SHP77 (cell line): ENCODE data around the gene PPM1M.
"Not testable (repeated sequence)": the region's sequence is repeated elsewhere in the genome, so short reads cannot be mapped to it uniquely, and the experiment has no call there.

ENCODE experiments used
- DNase-seq, 2 experiments: peaks; one replicate each; lab custom pipeline; 2025; lab: John Stamatoyannopoulos, UW

PPM1M gene

GRCh38 chr3:52247409-52248164 is 2.0 kb downstream of the PPM1M start:
- DNase-seq = no peak

GRCh38 chr3:52248165-52248541 is 2.6 kb downstream of the PPM1M start:
- no peak for DNase-seq

- no peak for DNase-seq
These were observed 3.4 kb downstream of the PPM1M start for GRCh38 chr3:52248816-52249547.

GRCh38 chr3:52249683-52250082 is 4.1 kb downstream of the PPM1M start:
- no peak for DNase-seq

GRCh38 chr3:52250122-52250521 is 4.6 kb downstream of the PPM1M start:
- DNase-seq = no peak

GRCh38 chr3:52253314-52254304 is 8.1 kb downstream of the PPM1M start:
- DNase-seq = no peak

GRCh38 chr3:52254608-52255007 is 9.0 kb downstream of the PPM1M start:
- DNase-seq = no peak

- DNase-seq = no peak
These were observed 10.6 kb downstream of the PPM1M start for GRCh38 chr3:52256159-52256558.

GRCh38 chr3:52256622-52257021 is 11.1 kb downstream of the PPM1M start:
- no peak for DNase-seq

GRCh38 chr3:52257911-52258310 is 12.4 kb downstream of the PPM1M start:
- DNase-seq = no peak

GRCh38 chr3:52259035-52259434 is 13.5 kb downstream of the PPM1M start:
- no peak for DNase-seq

- no peak for DNase-seq
These were observed 13.9 kb downstream of the PPM1M start for GRCh38 chr3:52259448-52259847.

GRCh38 chr3:52262447-52262846 is 16.9 kb downstream of the PPM1M start:
- no peak for DNase-seq

GRCh38 chr3:52265387-52265786 is 19.8 kb downstream of the PPM1M start:
- no peak for DNase-seq

- DNase-seq = no peak
These were observed 22.5 kb downstream of the PPM1M start for GRCh38 chr3:52268036-52268435.

- no peak for DNase-seq
These were observed 24.2 kb downstream of the PPM1M start for GRCh38 chr3:52269776-52270175.

- DNase-seq = no peak
These were observed 24.7 kb downstream of the PPM1M start for GRCh38 chr3:52270252-52270754.

GRCh38 chr3:52272172-52272571 is 26.6 kb downstream of the PPM1M start:
- DNase-seq = not testable (repeated sequence)

- no peak for DNase-seq
These were observed 27.3 kb downstream of the PPM1M start for GRCh38 chr3:52272831-52273230.

GRCh38 chr3:52274781-52275180 is 29.2 kb downstream of the PPM1M start:
- not testable (repeated sequence) for DNase-seq

GRCh38 chr3:52277071-52277964 is 31.8 kb downstream of the PPM1M start:
- peak; percentile 20 to 57 for DNase-seq
